ENCODE results near the gene TMEM50B. TPM values are rescaled to one million over a fixed set of nuclear protein-coding genes. Genes with fewer than 3 reads are reported as not detected.
"Not testable (repeated sequence)": the region's sequence is repeated elsewhere in the genome, so short reads cannot be mapped to it uniquely, and the experiment has no call there.

The TMEM50B gene
- 23.4 and 23.7 TPM in 2 replicates for total RNA-seq (2014; rRNA removed; shearing (Covaris generic))

DNA sequence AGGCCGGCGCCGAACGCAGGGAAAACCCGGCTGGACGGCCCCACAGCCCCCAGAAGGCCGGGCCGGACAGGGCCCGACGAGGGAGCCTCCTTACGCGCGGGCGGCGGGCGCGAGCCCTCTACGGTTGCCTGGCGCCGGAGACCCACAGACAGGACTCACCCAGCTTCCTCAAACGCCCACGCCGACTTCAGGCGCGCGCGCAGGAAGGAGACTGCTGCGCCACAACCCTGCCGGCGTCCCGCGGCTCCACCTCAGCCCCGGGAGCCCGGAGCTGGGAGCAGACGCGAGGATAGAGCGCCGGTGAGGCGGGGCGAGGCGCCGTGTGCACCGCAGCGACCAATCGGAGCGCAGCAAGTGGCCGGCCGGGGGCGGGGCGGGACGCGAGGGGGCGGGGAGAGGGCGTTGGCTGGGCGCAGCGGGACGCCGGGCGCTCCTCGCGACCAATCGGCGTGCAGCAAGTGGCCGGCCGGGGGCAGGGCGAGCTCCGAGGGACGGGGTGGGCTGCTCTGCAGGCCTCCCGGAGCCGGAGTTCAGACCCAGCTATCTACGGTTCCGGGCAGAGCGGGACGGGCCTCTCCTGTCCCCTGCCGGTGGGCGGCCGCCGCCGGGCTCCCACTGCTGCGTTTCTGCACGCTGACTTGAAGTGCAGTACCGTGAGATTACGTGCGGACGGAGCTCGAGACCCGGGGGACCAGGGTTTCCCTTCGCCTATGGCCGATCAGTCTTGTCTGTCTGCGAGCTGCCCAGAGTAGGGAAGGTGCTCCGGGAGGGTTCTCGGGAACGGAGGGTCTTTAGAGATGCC lies at the start of gene TMEM50B:
Gene TMEM50B (minus strand): TSS at position 296 of the 802 bp plus-strand sequence. CDS start 11,089 bp downstream, outside the sequence.
- H3K36me3 ChIP-seq = no peaks in the 10 kb centered on the region
- peak; percentile 94 to 96 for DNase-seq
- H3K9me3 ChIP-seq (replicated peaks) = no peaks in the 10 kb centered on the region
- no peaks in the 10 kb centered on the region; the same call in 1 of the 2 replicates for H3K4me1 ChIP-seq
- H3K27ac ChIP-seq = peak within 1 kb of the TSS; percentile 35; the same call in 1 of the 2 replicates
- peak within 1 kb of the TSS; percentile 76 for H3K4me3 ChIP-seq
- H3K27me3 ChIP-seq = no peaks in the 10 kb centered on the region

DNA sequence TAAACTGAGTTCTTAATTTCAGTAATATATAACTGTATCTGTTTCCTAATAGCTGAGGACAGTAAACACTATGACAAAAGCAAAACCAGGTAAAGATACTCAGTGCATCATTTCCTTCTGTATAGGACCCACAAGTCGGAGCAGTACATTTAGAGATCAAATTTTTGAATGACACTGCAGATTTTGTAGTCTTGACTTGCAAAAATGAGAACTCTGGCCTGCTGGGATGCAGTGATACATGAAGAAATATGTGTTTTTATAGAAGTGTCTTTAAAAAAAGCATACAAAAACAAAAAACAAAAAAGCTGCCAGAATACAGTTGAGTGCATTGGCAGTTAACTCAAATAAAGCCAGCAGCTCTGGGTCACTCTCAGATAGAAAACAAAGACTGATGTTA lies 43.2 kb upstream of the TMEM50B start:
- H3K9me3 ChIP-seq (replicated peaks) = no peaks in the 10 kb centered on the region
- H3K4me3 ChIP-seq = no peak overlapping the region
- no peak overlapping the region for H3K27ac ChIP-seq
- no peaks in the 10 kb centered on the region for H3K27me3 ChIP-seq
- H3K4me1 ChIP-seq = no peaks in the 10 kb centered on the region
- DNase-seq = no peak
- peaks cover 71% of the 10 kb centered on the region for H3K36me3 ChIP-seq

DNA sequence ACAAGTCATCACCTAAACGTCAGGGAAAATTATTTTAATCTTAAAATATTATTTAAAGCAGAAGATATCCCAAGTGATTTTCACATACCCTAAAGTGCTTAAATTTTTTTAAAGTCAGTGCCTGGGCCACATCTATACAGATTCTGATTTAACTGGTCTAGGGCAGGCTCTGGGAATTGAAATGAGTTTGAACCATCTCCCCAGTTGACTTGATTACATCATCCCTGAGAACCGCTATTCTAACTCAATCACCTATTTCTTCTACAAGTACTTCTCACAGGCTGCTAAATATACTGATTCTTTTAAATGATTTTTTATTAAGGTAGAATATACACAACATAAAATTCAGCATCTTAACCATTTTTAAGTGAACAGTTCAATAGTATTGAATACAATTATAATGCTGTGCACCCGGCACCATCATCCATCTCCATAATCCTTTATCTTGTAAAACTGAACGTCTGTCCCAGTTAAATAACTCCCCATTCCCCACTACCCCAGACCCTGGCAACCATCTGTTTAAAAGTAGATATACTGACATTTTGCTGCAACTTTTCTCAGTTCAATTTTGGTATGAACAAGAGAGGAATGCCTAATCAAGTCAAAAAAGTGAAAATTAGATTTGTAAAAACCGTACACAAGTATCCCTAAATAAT lies 42.7 kb upstream of the TMEM50B start:
- Histone ChIP-seq H3K27ac (no peak overlapping the region), H3K9me3 (replicated peaks) (no peaks in the 10 kb centered on the region), H3K36me3 (peaks cover 71% of the 10 kb centered on the region), H3K4me1 (no peaks in the 10 kb centered on the region), H3K27me3 (no peaks in the 10 kb centered on the region), H3K4me3 (no peak overlapping the region)
- DNase-seq = no peak

DNA sequence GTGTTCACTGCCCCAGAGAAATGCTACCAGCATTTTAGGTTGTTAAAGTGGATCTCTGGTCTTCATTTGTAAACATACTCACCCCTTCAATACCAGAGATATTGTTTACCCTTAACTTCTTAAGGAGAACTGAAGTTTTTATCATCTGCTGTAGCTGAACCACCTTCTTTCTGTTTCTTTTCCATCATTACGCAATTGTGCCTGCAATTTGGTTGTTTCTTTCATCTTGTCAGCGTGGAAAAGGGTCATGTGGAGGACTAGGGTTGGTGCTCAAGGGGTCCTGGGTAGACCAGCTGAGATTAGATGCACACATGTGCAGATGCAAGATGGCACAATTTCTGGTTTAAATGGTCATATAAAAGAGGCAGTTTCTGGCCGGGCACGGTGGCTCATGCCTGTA lies 39.1 kb upstream of the TMEM50B start:
- H3K9me3 ChIP-seq (replicated peaks) = no peaks in the 10 kb centered on the region
- no peaks in the 10 kb centered on the region for H3K4me1 ChIP-seq
- peaks cover 75% of the 10 kb centered on the region for H3K36me3 ChIP-seq
- no peak overlapping the region for H3K27ac ChIP-seq
- DNase-seq = no peak
- no peak overlapping the region for H3K4me3 ChIP-seq
- H3K27me3 ChIP-seq = no peaks in the 10 kb centered on the region

DNA sequence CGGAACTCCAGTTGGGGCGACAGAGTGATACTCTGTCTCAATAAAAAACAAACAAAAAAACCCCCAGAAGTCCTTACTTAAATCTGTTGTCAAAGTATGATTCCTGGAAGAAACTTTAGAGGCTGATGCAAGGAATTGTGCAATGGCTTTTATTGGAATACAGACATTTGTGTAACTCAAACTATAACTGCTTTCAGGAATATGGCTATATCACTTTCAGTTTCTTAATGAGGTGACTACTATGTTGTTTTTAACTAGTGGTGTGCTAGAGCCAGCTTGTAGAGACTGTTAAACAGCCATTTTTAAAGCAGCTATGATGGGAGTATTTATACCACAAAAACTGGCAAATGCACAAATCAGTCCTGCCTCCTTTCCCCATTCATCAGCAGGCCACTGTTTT lies 34.5 kb upstream of the TMEM50B start:
- Histone ChIP-seq H3K27ac (no peak overlapping the region), H3K4me3 (no peak overlapping the region), H3K36me3 (peaks cover 93% of the 10 kb centered on the region), H3K27me3 (no peaks in the 10 kb centered on the region), H3K4me1 (no peaks in the 10 kb centered on the region), H3K9me3 (replicated peaks) (no peaks in the 10 kb centered on the region)
- DNase-seq = no peak

DNA sequence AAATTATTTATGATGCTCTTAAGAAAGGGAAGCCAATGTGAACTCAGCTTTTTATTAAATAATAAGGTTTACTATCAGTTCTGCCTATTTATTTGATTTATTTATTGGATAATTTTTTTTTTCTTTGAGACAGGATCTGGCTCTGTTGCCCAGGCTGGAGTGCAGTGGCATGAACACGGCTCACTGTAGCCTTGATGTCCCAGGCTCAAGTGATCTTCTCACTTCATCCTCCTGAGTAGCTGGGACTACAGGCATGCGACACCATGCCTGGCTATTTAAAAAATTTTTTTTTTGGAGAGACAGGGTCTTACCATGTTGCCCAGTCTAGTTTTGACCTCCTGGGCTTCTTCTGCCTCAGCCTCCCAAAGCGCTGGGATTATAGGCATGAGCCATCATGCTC lies 32.7 kb upstream of the TMEM50B start:
- no peak for DNase-seq
- H3K27me3 ChIP-seq = no peaks in the 10 kb centered on the region
- no peaks in the 10 kb centered on the region for H3K4me1 ChIP-seq
- H3K36me3 ChIP-seq = peaks cover 95% of the 10 kb centered on the region
- no peaks in the 10 kb centered on the region for H3K9me3 ChIP-seq (replicated peaks)
- H3K27ac ChIP-seq = no peak overlapping the region
- H3K4me3 ChIP-seq = no peak overlapping the region

DNA sequence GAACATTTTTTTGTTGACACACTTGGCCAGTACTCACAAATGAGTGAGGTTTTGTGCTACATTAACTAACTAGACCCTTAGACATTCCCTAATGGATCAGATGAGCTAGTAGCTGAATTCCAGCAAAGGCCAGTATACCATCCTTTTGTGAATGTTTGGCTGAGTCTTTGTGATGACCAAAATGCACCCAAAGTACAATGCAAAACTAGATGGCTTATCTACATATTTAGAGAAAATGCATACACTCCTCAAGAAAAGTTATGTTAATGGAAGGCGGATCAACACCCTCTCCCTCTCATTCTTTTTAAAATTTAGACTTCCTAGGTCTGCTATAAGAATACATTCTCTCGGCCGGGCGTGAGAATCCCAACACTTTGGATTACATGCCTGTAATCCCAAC lies 31.9 kb upstream of the TMEM50B start:
- Histone ChIP-seq H3K36me3 (peaks cover 95% of the 10 kb centered on the region), H3K4me1 (no peaks in the 10 kb centered on the region), H3K27ac (no peak overlapping the region)

DNA sequence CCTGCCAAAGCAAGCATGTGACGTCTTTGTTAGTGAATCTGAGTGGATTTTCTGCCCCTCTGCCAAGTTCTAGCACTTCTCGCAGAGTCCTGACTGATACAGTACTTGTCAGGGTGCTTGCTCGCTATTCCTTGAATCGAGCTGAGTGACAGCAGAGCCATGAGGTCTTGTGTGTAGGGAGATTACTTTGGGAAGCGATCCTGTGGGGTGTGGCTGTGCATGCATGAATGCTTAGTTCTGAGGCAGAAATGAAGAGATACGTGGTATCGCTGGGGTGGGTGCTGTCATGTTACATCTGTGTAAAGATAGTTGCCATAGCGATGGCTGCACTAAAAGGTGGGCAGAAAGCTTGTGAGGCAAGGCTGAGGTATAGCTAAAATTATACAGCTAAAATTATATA lies 31.1 kb upstream of the TMEM50B start:
- Histone ChIP-seq H3K4me1 (no peaks in the 10 kb centered on the region), H3K36me3 (peaks cover 92% of the 10 kb centered on the region), H3K27me3 (no peaks in the 10 kb centered on the region), H3K27ac (no peak overlapping the region), H3K4me3 (no peak overlapping the region), H3K9me3 (replicated peaks) (no peaks in the 10 kb centered on the region)
- DNase-seq = no peak

More for the DNA sequence above, 31.9 kb upstream of the TMEM50B start:
- no peak for DNase-seq
- Histone ChIP-seq H3K27me3 (no peaks in the 10 kb centered on the region), H3K9me3 (replicated peaks) (no peaks in the 10 kb centered on the region), H3K4me3 (no peak overlapping the region)

DNA sequence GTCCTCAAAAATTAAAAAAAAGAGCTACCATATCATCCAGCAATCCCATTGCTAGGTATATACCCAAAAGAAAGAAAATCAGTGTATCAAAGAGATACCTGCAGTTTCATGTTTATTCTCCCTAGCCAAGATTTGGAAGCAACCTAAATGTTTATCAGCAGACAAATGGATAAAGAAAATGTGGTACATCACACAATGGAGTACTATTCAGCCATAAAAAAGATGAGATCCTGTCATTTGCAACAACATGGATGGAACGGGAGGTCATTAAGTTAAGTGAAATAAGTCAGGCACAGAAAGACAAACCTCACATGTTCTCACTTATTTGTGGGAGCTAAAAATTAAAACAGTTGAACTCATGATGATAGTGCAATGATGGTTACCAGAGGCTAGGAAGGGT lies 27.2 kb upstream of the TMEM50B start:
- not testable (repeated sequence) for H3K9me3 ChIP-seq (replicated peaks); H3K27me3 ChIP-seq; H3K4me1 ChIP-seq; DNase-seq; H3K4me3 ChIP-seq; H3K27ac ChIP-seq
- peaks cover 72% of the 10 kb centered on the region for H3K36me3 ChIP-seq

DNA sequence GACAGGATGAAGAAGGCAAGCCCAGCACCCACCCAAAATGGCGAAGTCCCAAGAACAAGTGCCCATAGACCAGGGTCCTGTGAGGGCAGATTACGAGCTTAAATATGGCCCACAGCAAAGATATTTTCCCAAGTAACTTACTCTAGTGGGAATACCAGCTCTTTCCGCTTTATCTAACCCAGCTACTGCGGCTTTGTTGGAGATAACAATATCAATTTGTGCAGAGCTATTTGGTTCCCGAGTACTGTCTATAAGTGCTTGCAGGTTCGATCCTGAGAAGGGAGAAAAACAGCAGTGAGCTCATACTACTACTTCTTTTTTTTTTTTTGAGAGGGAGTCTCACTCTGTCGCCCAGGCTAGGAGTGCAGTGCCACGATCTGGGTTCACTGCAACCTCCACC lies 26.1 kb upstream of the TMEM50B start:
- no peak for DNase-seq
- no peak overlapping the region for H3K27ac ChIP-seq
- peaks cover 65% of the 10 kb centered on the region for H3K36me3 ChIP-seq
- no peaks in the 10 kb centered on the region for H3K9me3 ChIP-seq (replicated peaks)
- no peaks in the 10 kb centered on the region for H3K27me3 ChIP-seq
- no peaks in the 10 kb centered on the region for H3K4me1 ChIP-seq
- H3K4me3 ChIP-seq = no peak overlapping the region

DNA sequence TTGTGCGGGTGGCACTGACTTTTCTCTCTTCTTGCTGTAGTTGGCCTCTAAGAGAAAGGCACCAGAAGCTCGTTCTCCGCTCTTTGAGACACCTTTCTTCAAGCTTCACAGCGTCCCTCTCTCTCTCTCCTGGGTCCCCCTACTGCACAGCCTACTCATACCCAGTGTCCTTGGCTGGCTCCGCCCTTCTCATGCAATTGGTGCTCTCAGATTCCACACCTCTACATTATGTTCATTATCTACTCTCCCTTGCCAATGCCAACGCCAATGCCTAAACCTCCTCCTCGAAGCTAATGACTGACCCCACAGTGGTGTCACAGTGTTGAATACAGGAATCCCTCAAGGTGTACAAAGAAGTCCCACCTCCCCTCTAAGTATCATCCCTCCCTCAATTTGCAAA lies 16.6 kb upstream of the TMEM50B start:
- H3K4me1 ChIP-seq = no peaks in the 10 kb centered on the region
- DNase-seq = no peak
- no peak overlapping the region for H3K4me3 ChIP-seq
- H3K27me3 ChIP-seq = no peaks in the 10 kb centered on the region
- H3K9me3 ChIP-seq (replicated peaks) = no peaks in the 10 kb centered on the region
- no peaks in the 10 kb centered on the region for H3K36me3 ChIP-seq
- H3K27ac ChIP-seq = no peak overlapping the region

DNA sequence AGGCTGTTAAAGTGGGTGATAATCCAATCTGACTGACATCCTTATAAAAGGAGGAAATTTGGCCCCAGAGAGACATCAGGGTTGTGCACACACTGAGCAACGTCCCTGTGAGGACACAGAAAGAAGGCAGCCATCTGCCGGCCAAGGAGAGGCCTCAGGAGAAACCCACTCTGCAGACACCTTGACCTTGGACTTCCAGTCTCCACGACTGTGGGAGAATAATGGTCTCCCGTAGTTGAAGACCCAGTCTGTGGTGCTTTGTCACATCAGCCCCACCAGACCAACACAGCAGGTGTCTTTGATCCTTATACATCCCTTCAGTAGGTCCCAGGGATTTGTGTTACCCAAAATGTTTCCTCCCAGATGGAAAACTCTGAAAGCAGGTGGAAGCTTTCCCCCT lies 16.0 kb upstream of the TMEM50B start:
- no peaks in the 10 kb centered on the region for H3K36me3 ChIP-seq
- H3K27ac ChIP-seq = no peak overlapping the region
- DNase-seq = no peak
- no peaks in the 10 kb centered on the region for H3K27me3 ChIP-seq
- no peaks in the 10 kb centered on the region for H3K9me3 ChIP-seq (replicated peaks)
- no peaks in the 10 kb centered on the region for H3K4me1 ChIP-seq
- no peak overlapping the region for H3K4me3 ChIP-seq

DNA sequence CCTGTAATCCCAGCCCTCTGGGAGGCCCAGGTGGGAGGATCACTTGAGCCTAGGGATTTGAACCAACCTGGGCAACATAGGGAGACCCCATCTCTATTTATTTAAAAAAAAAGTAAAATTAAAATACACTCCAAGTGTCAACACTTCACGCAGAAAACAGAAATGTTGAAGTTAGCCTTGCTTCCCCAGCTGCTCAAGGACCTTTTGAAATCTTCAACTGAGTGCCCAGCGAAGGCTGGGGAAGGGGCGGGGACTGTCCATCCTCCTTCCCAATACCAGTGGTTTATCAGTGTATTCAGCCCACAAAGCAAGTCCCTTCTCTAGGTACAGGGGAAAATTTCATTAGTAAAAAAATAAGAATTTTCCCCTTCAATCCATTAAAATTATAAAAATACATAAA lies 14.0 kb upstream of the TMEM50B start:
- Histone ChIP-seq H3K4me3 (no peak overlapping the region), H3K9me3 (replicated peaks) (no peaks in the 10 kb centered on the region), H3K27me3 (no peaks in the 10 kb centered on the region), H3K27ac (no peak overlapping the region), H3K4me1 (no peaks in the 10 kb centered on the region), H3K36me3 (no peaks in the 10 kb centered on the region)
- no peak for DNase-seq

DNA sequence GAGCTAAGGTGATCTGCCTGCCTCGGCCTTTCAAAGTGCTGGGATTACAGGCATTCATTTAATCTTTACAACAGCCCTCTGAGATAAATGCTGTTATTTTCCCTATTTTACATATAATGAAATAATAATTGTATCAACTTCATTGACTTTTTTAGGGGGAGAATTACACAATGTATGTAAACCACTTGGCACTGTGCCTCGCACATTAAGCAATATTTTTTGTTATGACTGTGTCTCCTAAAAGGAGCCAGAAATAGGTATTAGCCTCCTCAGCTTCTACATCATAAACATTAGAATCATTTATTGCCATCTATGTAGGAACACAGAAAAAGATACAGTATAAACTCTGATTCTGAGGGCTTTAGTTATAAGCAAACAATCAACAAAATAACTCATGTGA lies 12.8 kb upstream of the TMEM50B start:
- no peaks in the 10 kb centered on the region for H3K36me3 ChIP-seq
- no peak overlapping the region for H3K27ac ChIP-seq
- no peak for DNase-seq
- H3K4me1 ChIP-seq = no peaks in the 10 kb centered on the region
- H3K9me3 ChIP-seq (replicated peaks) = no peaks in the 10 kb centered on the region
- no peaks in the 10 kb centered on the region for H3K27me3 ChIP-seq
- no peak overlapping the region for H3K4me3 ChIP-seq

DNA sequence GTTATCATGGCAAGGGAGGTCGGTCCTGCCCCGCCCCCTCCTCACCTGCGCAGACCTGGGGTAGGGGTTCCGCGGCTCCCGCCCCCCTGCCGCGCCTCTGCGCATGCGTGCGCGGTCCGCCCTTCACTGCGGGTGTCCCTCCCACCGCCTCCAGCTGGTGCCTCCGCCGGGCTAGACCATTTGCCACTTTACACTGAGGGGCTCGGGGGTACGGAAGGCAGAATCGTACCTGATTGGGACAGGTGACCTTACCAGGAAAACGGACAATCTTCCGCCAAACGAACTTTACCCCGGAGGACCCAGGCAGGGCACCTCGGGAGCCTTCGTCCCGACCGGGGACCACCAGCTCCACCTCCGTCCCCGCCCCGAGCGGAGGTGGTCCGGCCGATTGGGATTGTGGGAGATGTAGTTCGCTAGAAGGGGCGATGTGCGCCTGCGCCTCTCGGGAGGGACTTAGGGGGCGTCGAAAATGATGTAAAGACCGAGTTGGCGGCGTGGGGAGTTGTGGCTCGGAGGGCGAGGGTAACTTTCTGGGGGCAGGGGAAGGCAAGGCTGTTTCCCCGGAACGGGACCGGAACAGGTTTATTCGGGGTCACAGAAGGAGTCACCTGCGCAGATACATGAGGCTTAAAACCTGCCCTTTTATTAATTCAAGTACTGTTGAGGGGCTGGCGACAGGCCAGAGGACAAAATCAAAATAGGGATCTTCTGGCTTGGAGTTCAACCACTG lies 11.8 kb upstream of the TMEM50B start, which contains the start of gene DNAJC28:
Gene DNAJC28 (minus strand): TSS at position 344 of the 730 bp plus-strand sequence. CDS start 2,323 bp downstream, outside the sequence.
- Histone ChIP-seq H3K9me3 (replicated peaks) (no peaks in the 10 kb centered on the region), H3K27me3 (no peaks in the 10 kb centered on the region), H3K4me3 (peak within 1 kb of the TSS; percentile 94), H3K27ac (peak within 1 kb of the TSS; percentile 45), H3K36me3 (no peaks in the 10 kb centered on the region), H3K4me1 (no peaks in the 10 kb centered on the region)
- DNase-seq = peak; percentile 97 to 98

All from SJCRH30 (cell line).